Measurements from ENCODE around the gene CXCR6.

The CXCR6 gene

DNA sequence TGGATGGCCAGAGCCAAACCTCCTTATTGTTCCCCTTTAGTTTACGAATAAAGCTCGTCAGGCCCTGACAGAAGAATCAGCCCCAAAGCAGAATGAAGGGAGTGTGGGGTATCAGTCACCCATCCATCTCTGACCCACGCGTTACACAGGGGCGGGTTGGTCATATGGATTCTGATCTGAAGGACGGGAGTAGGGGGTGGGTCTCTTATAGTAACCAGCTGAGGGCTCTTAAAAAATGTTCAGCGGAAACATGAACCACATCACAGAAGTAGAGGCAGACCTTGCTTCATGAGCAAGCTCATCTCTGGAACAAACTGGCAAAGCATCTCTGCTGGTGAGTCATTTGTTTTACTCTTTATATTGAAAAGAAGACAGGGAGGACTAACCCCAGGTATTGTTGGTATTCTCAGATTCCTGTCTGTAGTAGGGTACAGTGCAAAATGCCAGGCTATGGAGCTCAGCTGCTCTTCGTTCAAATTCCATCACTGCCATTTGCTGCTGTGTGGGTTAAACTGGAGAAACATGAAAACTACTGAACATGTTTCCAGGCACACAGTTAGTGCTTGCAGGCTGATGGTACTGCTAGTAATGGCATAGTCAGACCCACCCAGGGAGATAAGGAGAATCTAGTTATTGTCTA is at the start of gene CXCR6:
CXCR6 (plus strand) TSS at position 258 of the 640 bp plus-strand sequence. CDS start 3,018 bp downstream, outside the sequence.
- TF ChIP-seq, protein P1, sequence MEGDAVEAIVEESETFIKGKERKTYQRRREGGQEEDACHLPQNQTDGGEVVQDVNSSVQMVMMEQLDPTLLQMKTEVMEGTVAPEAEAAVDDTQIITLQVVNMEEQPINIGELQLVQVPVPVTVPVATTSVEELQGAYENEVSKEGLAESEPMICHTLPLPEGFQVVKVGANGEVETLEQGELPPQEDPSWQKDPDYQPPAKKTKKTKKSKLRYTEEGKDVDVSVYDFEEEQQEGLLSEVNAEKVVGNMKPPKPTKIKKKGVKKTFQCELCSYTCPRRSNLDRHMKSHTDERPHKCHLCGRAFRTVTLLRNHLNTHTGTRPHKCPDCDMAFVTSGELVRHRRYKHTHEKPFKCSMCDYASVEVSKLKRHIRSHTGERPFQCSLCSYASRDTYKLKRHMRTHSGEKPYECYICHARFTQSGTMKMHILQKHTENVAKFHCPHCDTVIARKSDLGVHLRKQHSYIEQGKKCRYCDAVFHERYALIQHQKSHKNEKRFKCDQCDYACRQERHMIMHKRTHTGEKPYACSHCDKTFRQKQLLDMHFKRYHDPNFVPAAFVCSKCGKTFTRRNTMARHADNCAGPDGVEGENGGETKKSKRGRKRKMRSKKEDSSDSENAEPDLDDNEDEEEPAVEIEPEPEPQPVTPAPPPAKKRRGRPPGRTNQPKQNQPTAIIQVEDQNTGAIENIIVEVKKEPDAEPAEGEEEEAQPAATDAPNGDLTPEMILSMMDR (IDR thresholded peaks at IDR 0.05), result no peak
- DNase-seq (ENCODE audit: low spot score), result no peak
- Histone ChIP-seq H3K4me3 (no peak within 1 kb of the TSS), H3K27ac (no peak within 1 kb of the TSS)

- Histone ChIP-seq H3K4me3 (no peak overlapping the region), H3K27ac (no peak overlapping the region)
- no peak for DNase-seq (ENCODE audit: low spot score)
- TF ChIP-seq, protein P1 (IDR thresholded peaks at IDR 0.05), result no peak
Observed at GRCh38 chr3:45894015-45894414, 49.2 kb upstream of the CXCR6 start.

DNA sequence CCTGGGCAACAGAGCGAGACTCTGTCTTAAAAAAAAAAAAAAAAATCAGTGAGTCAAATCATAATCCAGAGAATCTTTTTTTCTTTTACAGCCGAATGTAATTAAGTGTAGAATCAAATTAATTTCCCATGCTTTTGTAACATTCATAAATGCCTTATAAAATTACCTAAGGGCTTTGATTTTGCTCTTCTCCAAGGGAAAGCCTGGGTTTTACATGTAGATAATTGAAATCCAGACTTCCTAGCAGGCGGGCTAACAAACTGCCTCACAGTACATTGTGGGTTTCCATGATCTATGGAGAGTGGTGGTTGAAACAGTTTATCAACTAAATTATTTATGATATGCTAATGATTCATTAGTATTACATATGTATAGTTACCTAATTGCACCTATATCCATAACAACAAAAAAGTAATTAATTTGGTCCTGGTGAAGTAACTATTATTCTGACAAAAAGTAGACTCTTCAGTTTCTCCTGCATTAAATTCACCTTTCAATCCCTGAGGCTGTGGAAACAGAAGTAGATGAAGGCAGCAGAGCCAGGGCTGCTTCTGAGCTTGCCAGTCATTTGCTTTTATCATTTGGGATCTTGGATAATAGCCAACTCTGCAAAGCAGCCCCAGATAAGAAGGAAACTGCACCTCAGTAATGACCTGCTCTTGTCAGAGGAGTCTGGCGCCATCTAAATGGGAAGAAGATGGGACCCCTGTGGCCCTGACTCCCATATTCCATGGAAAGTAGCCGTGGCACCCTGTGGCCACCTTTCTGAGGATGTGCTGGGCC is 47.4 kb upstream of the CXCR6 start:
- TF ChIP-seq, protein P1 (IDR thresholded peaks at IDR 0.05), result no peak
- H3K4me3 ChIP-seq, result no peak overlapping the region
- DNase-seq (ENCODE audit: low spot score), result no peak
- H3K27ac ChIP-seq, result no peak overlapping the region

- DNase-seq (ENCODE audit: low spot score), result no peak
- Histone ChIP-seq H3K4me3 (no peak overlapping the region), H3K27ac (no peak overlapping the region)
- TF ChIP-seq, protein P1 (IDR thresholded peaks at IDR 0.05), result no peak
Observed at GRCh38 chr3:45896956-45897355, 46.3 kb upstream of the CXCR6 start.

DNA sequence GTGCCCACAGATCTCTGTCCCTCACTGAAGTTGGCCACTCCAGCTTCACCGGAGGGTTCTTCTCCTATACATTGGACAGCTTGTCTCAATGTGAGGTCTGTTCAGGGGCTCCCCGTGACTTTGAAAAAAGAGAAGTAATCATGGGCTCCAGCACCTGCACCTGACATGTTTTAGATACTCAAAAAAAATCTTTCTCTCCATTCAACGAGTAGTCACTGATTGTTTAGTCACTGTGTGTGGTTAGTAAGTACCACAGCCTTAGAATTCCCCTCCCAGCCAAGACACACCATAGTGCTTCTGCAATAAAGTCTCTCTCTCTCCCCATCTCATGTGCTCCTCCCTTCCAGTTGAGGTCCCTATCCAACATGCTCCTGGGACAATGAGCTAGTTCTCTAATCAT is 38.3 kb upstream of the CXCR6 start:
- H3K4me3 ChIP-seq, result no peak overlapping the region
- DNase-seq (ENCODE audit: low spot score), result no peak
- no peak overlapping the region for H3K27ac ChIP-seq
- TF ChIP-seq, protein P1 (IDR thresholded peaks at IDR 0.05), result no peak

DNA sequence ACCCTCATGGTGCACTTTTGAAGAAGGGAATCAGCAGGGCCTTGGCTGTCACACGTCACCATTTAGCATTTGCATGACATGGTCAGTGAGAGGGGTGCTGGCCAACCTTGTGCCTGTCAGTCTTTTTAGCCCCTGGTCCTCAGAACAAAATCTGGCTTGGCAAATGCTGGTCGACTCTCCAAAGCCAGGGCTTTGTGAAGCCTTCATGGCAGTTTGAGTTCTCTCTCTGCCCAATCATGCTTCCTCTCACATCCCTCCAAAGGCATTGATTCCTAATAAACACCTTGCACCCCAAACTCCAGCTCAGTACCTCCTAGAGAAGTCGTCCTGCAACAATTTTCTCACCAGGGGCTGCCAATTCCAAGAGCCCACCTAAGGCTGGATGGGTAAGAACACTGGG is 37.5 kb upstream of the CXCR6 start:
- Histone ChIP-seq H3K27ac (no peak overlapping the region), H3K4me3 (no peak overlapping the region)
- TF ChIP-seq, protein P1 (IDR thresholded peaks at IDR 0.05), result no peak
- DNase-seq (ENCODE audit: low spot score), result no peak
